K562 (cell line): ENCODE results near the gene FPGS. TPM values are rescaled to one million over a fixed set of nuclear protein-coding genes. Genes with fewer than 3 reads are reported as not detected.

ENCODE experiments used
- ATAC-seq: fragments of 200-7000 bp; cut with Tn5 transposase; 3 replicates; pipeline ENCODE4 v1.9.1; 2020; ENCODE audit warnings: moderate library complexity
- BruUV-seq: library from RNA; stranded (reverse); fragments of 400-500 nt; replicated peaks from 2 replicates; lab custom pipeline; 2021; lab: Mats Ljungman, UMichigan
- CTCF ChIA-PET: fragments of 300-600 bp; formaldehyde crosslinking; extraction: SDS; loops from one replicate; lab custom pipeline; 2021; ENCODE audit warnings: low intra/inter-chr PET ratio; lab: Yijun Ruan, JAX
- POLR2A ChIA-PET: fragments of 300-600, 350-650 bp; sonication (Branson Sonifier 250); formaldehyde crosslinking; extraction: SDS; loops from one replicate; lab custom pipeline; 2021; ENCODE audit warnings: antibody characterized with exemption, inconsistent platforms; lab: Yijun Ruan, JAX
- DNase-seq, 4 experiments: peaks; one replicate each; pipeline versions ENCODE4 v3.0.0 to v3.0.0-alpha.2; 2011 to 2018; ENCODE audit warnings: low spot score in 3 of 4, mixed read lengths in 3 of 4; ENCODE audit errors: extremely low read depth in 1 of 4
- FAIRE-seq: peaks from 2 replicates; lab custom pipeline; 2011; peaks lifted over from hg19 to GRCh38; lab: Jason Lieb, UNC
- H2AFZ ChIP-seq: 2 replicates; pipeline ENCODE4 v1.6.0; 2011; ENCODE audit warnings: low read depth, low read length, control low read depth, inconsistent platforms
- H3K27ac ChIP-seq: fragments of 200-600 bp; 3 replicates; pipeline ENCODE4 v1.8.0; 2011; ENCODE audit warnings: low read depth, mild to moderate bottlenecking, control low read depth, inconsistent platforms, low read length, moderate library complexity, mixed read lengths; ENCODE audit errors: extremely low read depth
- H3K27me3 ChIP-seq, 2 experiments: fragments of 300-600 bp in 1 of 2; 2 replicates in 1 of 2; 3 replicates in 1 of 2; pipeline versions ENCODE4 v1.6.0 to v1.8.0; 2011; ENCODE audit warnings: inconsistent platforms in 2 of 2, low read length in 2 of 2, mild to moderate bottlenecking in 1 of 2, mixed read lengths in 1 of 2, moderate library complexity in 1 of 2; ENCODE audit not compliant: control insufficient read depth in 2 of 2, insufficient read depth in 2 of 2
- H3K36me3 ChIP-seq: fragments of 300-600 bp; 3 replicates; pipeline ENCODE4 v1.8.0; 2011; ENCODE audit warnings: mild to moderate bottlenecking, low read length, inconsistent platforms; ENCODE audit not compliant: control insufficient read depth, insufficient read depth
- H3K4me1 ChIP-seq, 2 experiments: fragments of 200-600 bp in 1 of 2; replicated peaks in 1 of 2; 2 replicates in 1 of 2; 3 replicates in 1 of 2; pipeline versions ENCODE4 v1.5.1 to v1.8.0; 2011; ENCODE audit warnings: inconsistent platforms in 2 of 2, low read length in 2 of 2, mild to moderate bottlenecking in 1 of 2, mixed read lengths in 1 of 2, moderate library complexity in 1 of 2; ENCODE audit not compliant: control insufficient read depth in 2 of 2, insufficient read depth in 2 of 2
- H3K4me2 ChIP-seq: 2 replicates; pipeline ENCODE4 v1.6.1; 2011; ENCODE audit warnings: low read length, control low read depth, inconsistent platforms, mixed read lengths; ENCODE audit not compliant: insufficient read depth
- H3K4me3 ChIP-seq: fragments of 200-600 bp; sonication (generic), shearing (Covaris generic); 2 replicates; pipeline ENCODE4 v1.5.1; 2016; ENCODE audit warnings: control low read depth, inconsistent platforms
- H3K79me2 ChIP-seq: fragments of 200-600 bp; 3 replicates; pipeline ENCODE4 v1.8.0; 2011; ENCODE audit warnings: low read length, inconsistent platforms; ENCODE audit not compliant: control insufficient read depth, insufficient read depth
- H3K9ac ChIP-seq, 2 experiments: 2 replicates each; pipeline versions ENCODE4 v1.6.0 to v1.6.1; 2011; ENCODE audit warnings: low read depth in 2 of 2, low read length in 2 of 2, control low read depth in 1 of 2, inconsistent platforms in 1 of 2, mild to moderate bottlenecking in 1 of 2, mixed read lengths in 1 of 2; ENCODE audit not compliant: insufficient read depth in 1 of 2
- H3K9me1 ChIP-seq: one replicate; pipeline ENCODE4 v1.6.0; 2011; ENCODE audit warnings: inconsistent platforms, mild to moderate bottlenecking, low read length, moderate library complexity; ENCODE audit not compliant: control insufficient read depth, insufficient read depth
- H3K9me3 ChIP-seq: replicated peaks from 2 replicates; pipeline ENCODE4 v1.5.1; 2011; ENCODE audit warnings: low read depth, low read length, inconsistent platforms; ENCODE audit not compliant: control insufficient read depth, insufficient read depth
- H4K20me1 ChIP-seq: replicated peaks from 2 replicates; pipeline ENCODE4 v1.6.1; 2011; ENCODE audit warnings: low read length, inconsistent platforms, mixed read lengths; ENCODE audit not compliant: control insufficient read depth, insufficient read depth
- BCOR ChIP-seq: fragments of 450-650 bp; IDR thresholded peaks from 2 replicates; pipeline ENCODE4 v1.6.1; 2016
- CBX3 ChIP-seq, 2 experiments: IDR thresholded peaks; 1 replicate in 1 of 2; 2 replicates in 1 of 2; pipeline ENCODE4 v1.6.1; 2012; ENCODE audit warnings: inconsistent platforms in 2 of 2, low read length in 2 of 2, borderline replicate concordance in 1 of 2, control low read depth in 1 of 2
- CEBPB ChIP-seq: fragments of 450-650 bp; IDR thresholded peaks from 2 replicates; pipeline ENCODE4 v1.6.1; 2016; ENCODE audit warnings: missing genetic modification characterization, missing compliant biosample characterization
- CEBPG ChIP-seq, 3 experiments: fragments of 200-800 bp in 1 of 3; sonication (Bioruptor generic) in 1 of 3; sonication (generic) in 1 of 3; formaldehyde crosslinking in 1 of 3; IDR thresholded peaks in 2 of 3; conservative IDR thresholded peaks in 1 of 3; 2 replicates each; pipeline versions ENCODE4 v1.6.1 to v1.8.0; 2016 to 2022; ENCODE audit warnings: missing compliant biosample characterization in 2 of 3, missing genetic modification characterization in 2 of 3, mild to moderate bottlenecking in 1 of 3, missing genetic modification reagents in 1 of 3
- CHD2 ChIP-seq: IDR thresholded peaks from 2 replicates; pipeline ENCODE4 v1.6.1; 2011; ENCODE audit warnings: low read depth, low read length
- DIDO1 ChIP-seq: fragments of 450-650 bp; IDR thresholded peaks from 2 replicates; pipeline ENCODE4 v1.6.1; 2016; ENCODE audit warnings: low read depth, missing biosample characterization, missing genetic modification characterization
- FOSL1 ChIP-seq: fragments of 200-800 bp; sonication (Bioruptor generic); conservative IDR thresholded peaks from 2 replicates; pipeline ENCODE4 v1.6.1; 2016; ENCODE audit warnings: missing genetic modification characterization, missing compliant biosample characterization
- FOXK1 ChIP-seq: sonication (generic); formaldehyde crosslinking; IDR thresholded peaks from 2 replicates; pipeline ENCODE4 v1.8.0; 2022; ENCODE audit warnings: missing genetic modification reagents, mild to moderate bottlenecking, borderline replicate concordance
- JUND ChIP-seq, 2 experiments: IDR thresholded peaks; 2 replicates in 1 of 2; 3 replicates in 1 of 2; pipeline ENCODE4 v1.6.1; 2011; ENCODE audit warnings: borderline replicate concordance in 2 of 2, low read depth in 2 of 2, low read length in 2 of 2, improper control_type of control experiment in 1 of 2, missing biosample characterization in 1 of 2, missing genetic modification characterization in 1 of 2, missing genetic modification reagents in 1 of 2
- KLF10 ChIP-seq: fragments of 250-450 bp; sonication (Bioruptor Pico); IDR thresholded peaks from 2 replicates; pipeline ENCODE4 v1.6.1; 2021; ENCODE audit warnings: matching md5 sums
- KLF13 ChIP-seq: fragments of 450-650 bp; IDR thresholded peaks from 2 replicates; pipeline ENCODE4 v1.6.1; 2016; ENCODE audit warnings: missing genetic modification characterization, low read depth, mild to moderate bottlenecking, missing compliant biosample characterization, moderate library complexity, borderline replicate concordance
- LEF1 ChIP-seq: fragments of 450-650 bp; IDR thresholded peaks from 2 replicates; pipeline ENCODE4 v1.6.1; 2016; ENCODE audit warnings: mild to moderate bottlenecking
- MBD2 ChIP-seq: sonication (generic); IDR thresholded peaks from 2 replicates; pipeline ENCODE4 v1.6.1; 2016; ENCODE audit warnings: low read depth, borderline replicate concordance
- NBN ChIP-seq: fragments of 450-650 bp; IDR thresholded peaks from 2 replicates; pipeline ENCODE4 v1.6.1; 2016; ENCODE audit warnings: low read depth, mild to moderate bottlenecking
- NFATC3 ChIP-seq: fragments of 450-650 bp; IDR thresholded peaks from 2 replicates; pipeline ENCODE4 v1.6.1; 2017; ENCODE audit warnings: mild to moderate bottlenecking
- POLR2AphosphoS5 ChIP-seq: IDR thresholded peaks from 2 replicates; pipeline ENCODE4 v1.6.1; 2011; ENCODE audit warnings: mild to moderate bottlenecking, low read depth, low read length, moderate library complexity; ENCODE audit not compliant: control insufficient read depth, insufficient read depth
- SOX6 ChIP-seq: fragments of 450-650 bp; IDR thresholded peaks from 2 replicates; pipeline ENCODE4 v1.6.1; 2014; ENCODE audit warnings: mild to moderate bottlenecking
- SP1 ChIP-seq: sonication (generic); formaldehyde crosslinking; IDR thresholded peaks from 2 replicates; pipeline ENCODE4 v1.8.1; 2022; ENCODE audit warnings: mild to moderate bottlenecking, missing genetic modification reagents
- ZHX1 ChIP-seq: fragments of 150-350 bp; conservative IDR thresholded peaks from 2 replicates; pipeline ENCODE4 v1.6.1; 2014; ENCODE audit warnings: low read length
- ZKSCAN3 ChIP-seq: fragments of 250-450 bp; sonication (Bioruptor Pico); IDR thresholded peaks from 2 replicates; pipeline ENCODE4 v1.4.0; 2020
- ZNF316 ChIP-seq: fragments of 450-650 bp; IDR thresholded peaks from 2 replicates; pipeline ENCODE4 v1.6.1; 2016
- ZNF79 ChIP-seq: fragments of 250-450 bp; sonication (Bioruptor Pico); IDR thresholded peaks from 2 replicates; pipeline ENCODE4 v1.4.0; 2020; ENCODE audit warnings: low read depth, mild to moderate bottlenecking, moderate library complexity
- WGBS: fragments of 100-300 bp; shearing (Covaris generic); methylation state at CpG from one replicate; pipeline ENCODE4 v1.1.6; 2016; ENCODE audit warnings: low coverage, mixed read lengths; ENCODE audit not compliant: insufficient coverage; ENCODE audit errors: missing lambda C conversion rate; 5-methylcytosine and 5-hydroxymethylcytosine counted together
- in situ Hi-C: fragments of 300-500 bp; cut with MboI; formaldehyde crosslinking; loops from 4 replicates; pipeline ENCODE4 v1.15.0; 2018; ENCODE audit warnings: inconsistent platforms, mixed read lengths
- intact Hi-C: fragments of 100-400 bp; cut with micrococcal nuclease; formaldehyde crosslinking; loops from 2 replicates; pipeline ENCODE4 v1.14.2; 2022
- polyA plus RNA-seq, 8 experiments: library from polyadenylated mRNA; depleted of rRNA in 4 of 8; stranded (reverse) in 5 of 8; unstranded in 3 of 8; fragments of >200 nt; fragmentation: Nextera tagmentation in 2 of 8; fragmentation: Illumina TruSeq in 1 of 8; extraction: Ambion mirVana in 2 of 8; extraction: Trizol in 1 of 8; gene quantifications; 2 replicates each; pipeline versions ENCODE4 v1.2.1 to v1.2.3, GENCODE V29; 2011 to 2014; ENCODE audit warnings: inconsistent platforms in 1 of 8, missing spikeins in 1 of 8
- total RNA-seq, 7 experiments: library from RNA; depleted of rRNA in 6 of 7; stranded (reverse); fragments of >200 nt in 6 of 7; fragmentation: Illumina TruSeq in 2 of 7; extraction: Trizol in 2 of 7; gene quantifications; 2 replicates each; pipeline versions ENCODE4 v1.2.1 to v1.2.3, GENCODE V29; 2011 to 2021; ENCODE audit warnings: low replicate concordance in 1 of 7

FPGS gene
- total and polyA plus RNA-seq, 9 of the 15 experiments (the other 6 are each of a cell fraction or from before 2014, with no cell fraction given), result 0.84 to 86.4 (median 59.2) TPM

- Histone ChIP-seq H3K9ac (peak overlapping the region; percentile 50 to 69; a peak in 2 of 4 replicates), H3K4me3 (no peak overlapping the region), H3K27me3 (no peaks in the 10 kb centered on the region), H3K9me3 (no peaks in the 10 kb centered on the region), H3K4me2 (peak overlapping the region; percentile 72), H4K20me1 (no peaks in the 10 kb centered on the region), H3K79me2 (no peaks in the 10 kb centered on the region), H3K4me1 (peaks cover 53 to 83% of the 10 kb centered on the region in 2 experiments), H3K9me1 (peaks cover 5% of the 10 kb centered on the region), H3K36me3 (peaks cover 12% of the 10 kb centered on the region; the same call in 1 of the 3 replicates), H3K27ac (peak overlapping the region; percentile 91), H2AFZ (peak overlapping the region; percentile 87)
- 50% methylated on average over 13 of the region's 13 CpGs for WGBS
- intact Hi-C loops (no loop called here), in situ Hi-C loops (no loop called here)
- DNase-seq (peak in 1 of 4 experiments; percentile 45), ATAC-seq (no peak), FAIRE-seq (no peak)
- ChIA-PET POLR2A (interaction anchor here (0.6 to 3.1 kb wide), 11 partner anchors 9 to 128 kb away, joined by 3 to 16 read pairs (median 4); partner anchors contain the start of gene TOR2A), CTCF (no interaction called here)
- no TSS peak for BruUV-seq
- TF ChIP-seq SP1 (no peak), CHD2 (0 out of 2 replicates have a peak, but pooled peaks have one; percentile 21), MBD2 (no peak), KLF10 (CRISPR knock-in tag) (no peak), LEF1 (no peak), KLF13 (tag) (no peak), ZKSCAN3 (no peak), DIDO1 (tag) (no peak), CEBPG (CRISPR knock-in tag; IDR thresholded peaks at IDR 0.05) (peak; percentile 56; the same call in 1 of the 2 replicates), CEBPG (tag; conservative IDR thresholded peaks at IDR 0.05 in 1 of 2, IDR thresholded peaks at IDR 0.05 in 1 of 2) (peak; percentile 38 to 76; a peak in 3 of 4 replicates), ZHX1 (no peak), CBX3 (IDR thresholded peaks at IDR 0.05; ENCODE audit: borderline replicate concordance in 1 of 2, low read length in 2 of 2) (no peak), POLR2AphosphoS5 (no peak), NFATC3 (no peak), SOX6 (no peak), BCOR (0 out of 2 replicates have a peak, but pooled peaks have one; percentile 34), ZNF316 (no peak), NBN (no peak), ZNF79 (CRISPR knock-in tag) (no peak), CEBPB (tag) (peak; percentile 82), FOSL1 (0 out of 2 replicates have a peak, but pooled peaks have one; percentile 1), FOXK1 (CRISPR knock-in tag) (no peak), JUND (IDR thresholded peaks at IDR 0.05; ENCODE audit: borderline replicate concordance, low read depth, low read length) (peak; percentile 76), JUND (tag; IDR thresholded peaks at IDR 0.05; ENCODE audit: borderline replicate concordance, low read depth, low read length) (no peak; the same call in 2 of the 3 replicates)
Observed at GRCh38 chr9:127863191-127863621, 60.5 kb downstream of the FPGS start.
